ENCODE measurements around the gene ECSIT. TPM values are rescaled to one million over a fixed set of nuclear protein-coding genes. Genes with fewer than 3 reads are reported as not detected.

ECSIT gene
- total and polyA plus RNA-seq, 2 donors (not counting 1 experiment from before 2014, with no cell fraction given) = 45.6 to 63.1 TPM

GRCh38 chr19:11482384-11483050 is 46.4 kb downstream of the ECSIT start:
- H4K20me1 ChIP-seq (ENCODE audit: control insufficient read depth, insufficient read depth, low read length, poor library complexity, severe bottlenecking) = no peaks in the 10 kb centered on the region
- H3K79me2 ChIP-seq (ENCODE audit: control insufficient read depth, insufficient read depth, low read length) = no peaks in the 10 kb centered on the region
- intact Hi-C loops (cut with micrococcal nuclease) = loop anchor here (1.0 to 5.0 kb wide), 7 partner anchors 23 to 445 kb away; partner anchors contain the start of genes ODAD3, PRKCSH and ZNF653
- H3K27me3 Mint-ChIP-seq = peaks cover 34% of the 10 kb centered on the region
- peak overlapping the region in 4 of 5 experiments; percentile 20 to 48 (median 30) for H3K4me3 ChIP-seq (ENCODE audit: control extremely low read depth in 1 of 5, extremely low read depth in 1 of 5, insufficient read depth in 1 of 5, low read depth in 2 of 5, low read length in 4 of 5)
- H3K27me3 ChIP-seq (replicated peaks in 1 of 4; ENCODE audit: control extremely low read depth in 1 of 4, control insufficient read depth in 3 of 4, insufficient read depth in 4 of 4, low read length in 3 of 4) = peaks cover 0 to 46% (median 25%) of the 10 kb centered on the region in 4 experiments
- ChIA-PET CTCF (interaction anchor here (0.6 to 3.4 kb wide), 33 partner anchors 8 to 1303 kb away, joined by 3 to 38 read pairs (median 4); partner anchors contain the start of genes ELOF1, EPOR, ODAD3 and PRKCSH), POLR2A (interaction anchor here (0.5 to 1.5 kb wide), 6 partner anchors 26 to 108 kb away, joined by 3 to 9 read pairs (median 5); partner anchors contain the start of genes ODAD3, PRKCSH and SWSAP1)
- H3K9me3 Mint-ChIP-seq (ENCODE audit: insufficient read depth) = no peaks in the 10 kb centered on the region
- peaks cover 27% of the 10 kb centered on the region for H3K4me1 Mint-ChIP-seq
- peak; percentile 79 for ATAC-seq (ENCODE audit: low read depth)
- H3K36me3 ChIP-seq (replicated peaks in 1 of 2; ENCODE audit: control extremely low read depth in 1 of 2, control insufficient read depth in 1 of 2, extremely low read depth in 1 of 2, insufficient read depth in 2 of 2, low read length in 1 of 2) = peaks cover 0 to 2% of the 10 kb centered on the region in 2 experiments
- H3K27ac Mint-ChIP-seq = peak overlapping the region; percentile 80
- H3K27ac ChIP-seq (ENCODE audit: low read length in 2 of 2) = no peak overlapping the region
- TF ChIP-seq CTCF (IDR thresholded peaks at IDR 0.05) (peak; percentile 93), EZH2 (IDR thresholded peaks at IDR 0.05; ENCODE audit: borderline replicate concordance, insufficient read depth, low read depth, low read length, poor library complexity, severe bottlenecking) (no peak)
- H3K9me3 ChIP-seq (ENCODE audit: control extremely low read depth in 1 of 3, control insufficient read depth in 2 of 3, insufficient read depth in 1 of 3, low read length in 2 of 3) = peaks cover 0 to 25% (median 0%) of the 10 kb centered on the region in 3 donors
- H3K4me1 ChIP-seq (ENCODE audit: control insufficient read depth in 2 of 2, insufficient read depth in 2 of 2, low read length in 2 of 2) = peaks cover 37 to 42% of the 10 kb centered on the region in 2 donors
- peak overlapping the region; percentile 45 for H3K9ac ChIP-seq (ENCODE audit: low read length)
- peak overlapping the region; percentile 80 for H3K4me3 Mint-ChIP-seq
- peak; percentile 93 for DNase-seq
- peak overlapping the region; percentile 27 for H2AFZ ChIP-seq (ENCODE audit: insufficient read depth, low read depth, low read length, poor library complexity, severe bottlenecking)
- H3K4me2 ChIP-seq (replicated peaks; ENCODE audit: low read depth, low read length, poor library complexity, severe bottlenecking) = peak overlapping the region; percentile 89
- WGBS (ENCODE audit: insufficient coverage) = 1% methylated on average over 58 of the region's 58 CpGs

Data from B cell (primary cell).